Neuronal stem cell (in vitro differentiated cells): ENCODE results near the gene MDM2.

ENCODE experiments used
- DNase-seq: peaks from one replicate; pipeline ENCODE4 v3.0.0-alpha.2; 2013; ENCODE audit warnings: low spot score
- H2AFZ ChIP-seq: one replicate; pipeline ENCODE4 v1.6.1; 2013; ENCODE audit warnings: mild to moderate bottlenecking, low read length, inconsistent platforms
- H2AK5ac ChIP-seq: 2 replicates; pipeline ENCODE4 v1.6.1; 2013; ENCODE audit warnings: low read depth, mild to moderate bottlenecking, inconsistent platforms, low read length, moderate library complexity, mixed read lengths
- H2BK120ac ChIP-seq: 2 replicates; pipeline ENCODE4 v1.6.1; 2013; ENCODE audit warnings: low read depth, mild to moderate bottlenecking, inconsistent platforms, low read length, moderate library complexity, mixed read lengths
- H2BK12ac ChIP-seq: one replicate; pipeline ENCODE4 v1.6.1; 2013; ENCODE audit warnings: low read length, inconsistent platforms
- H2BK15ac ChIP-seq: 2 replicates; pipeline ENCODE4 v1.6.1; 2013; ENCODE audit warnings: mild to moderate bottlenecking, low read length, inconsistent platforms, mixed read lengths
- H2BK5ac ChIP-seq: one replicate; pipeline ENCODE4 v1.6.1; 2013; ENCODE audit warnings: inconsistent platforms, mild to moderate bottlenecking, low read length, moderate library complexity
- H3K14ac ChIP-seq: one replicate; pipeline ENCODE4 v1.6.1; 2013; ENCODE audit warnings: low read length, inconsistent platforms
- H3K18ac ChIP-seq: 2 replicates; pipeline ENCODE4 v1.6.1; 2013; ENCODE audit warnings: low read length, inconsistent platforms
- H3K23ac ChIP-seq: 2 replicates; pipeline ENCODE4 v1.6.1; 2013; ENCODE audit warnings: low read depth, mild to moderate bottlenecking, mixed read lengths, low read length, inconsistent platforms; ENCODE audit not compliant: poor library complexity
- H3K27ac ChIP-seq: replicated peaks from 3 replicates; pipeline ENCODE4 v1.5.1; 2013; ENCODE audit warnings: low read length, inconsistent platforms
- H3K27me3 ChIP-seq, 3 experiments: 2 replicates each; pipeline ENCODE4 v1.6.1; 2013; ENCODE audit warnings: low read length in 3 of 3, mild to moderate bottlenecking in 2 of 3, inconsistent platforms in 1 of 3, low read depth in 1 of 3, mixed read lengths in 1 of 3, moderate library complexity in 1 of 3; ENCODE audit not compliant: control insufficient read depth in 3 of 3, insufficient read depth in 3 of 3
- H3K36me3 ChIP-seq, 2 donors: replicated peaks in 1 of 2; 2 replicates each; pipeline ENCODE4 v1.6.1; 2013; ENCODE audit warnings: low read length in 2 of 2; ENCODE audit not compliant: control insufficient read depth in 2 of 2, insufficient read depth in 2 of 2
- H3K4ac ChIP-seq: 2 replicates; pipeline ENCODE4 v1.6.1; 2013; ENCODE audit warnings: inconsistent platforms, mild to moderate bottlenecking, low read length, moderate library complexity
- H3K4me1 ChIP-seq, 2 donors: 1 replicate in 1 of 2; 2 replicates in 1 of 2; pipeline ENCODE4 v1.6.1; 2013; ENCODE audit warnings: low read length in 2 of 2, low read depth in 1 of 2; ENCODE audit not compliant: control insufficient read depth in 2 of 2, insufficient read depth in 1 of 2
- H3K4me2 ChIP-seq: one replicate; pipeline ENCODE4 v1.6.1; 2013; ENCODE audit warnings: mild to moderate bottlenecking, low read length, inconsistent platforms; ENCODE audit not compliant: insufficient read depth, poor library complexity, severe bottlenecking
- H3K4me3 ChIP-seq, 2 donors: 2 replicates each; pipeline ENCODE4 v1.5.1; 2013; ENCODE audit warnings: low read length in 2 of 2, mild to moderate bottlenecking in 2 of 2, inconsistent platforms in 1 of 2, moderate library complexity in 1 of 2
- H3K79me1 ChIP-seq: one replicate; pipeline ENCODE4 v1.6.1; 2013; ENCODE audit warnings: low read depth, mild to moderate bottlenecking, inconsistent platforms, low read length, moderate library complexity
- H3K9ac ChIP-seq: one replicate; pipeline ENCODE4 v1.6.1; 2013; ENCODE audit warnings: mild to moderate bottlenecking, low read depth, low read length, inconsistent platforms; ENCODE audit not compliant: poor library complexity
- H3K9me3 ChIP-seq, 2 donors: replicated peaks in 1 of 2; 2 replicates each; pipeline versions ENCODE3 to v1.6.1; 2013; ENCODE audit warnings: low read length in 2 of 2, mild to moderate bottlenecking in 2 of 2, inconsistent platforms in 1 of 2, low read depth in 1 of 2, mixed read lengths in 1 of 2, moderate library complexity in 1 of 2; ENCODE audit not compliant: control insufficient read depth in 2 of 2, insufficient read depth in 1 of 2
- H4K8ac ChIP-seq: one replicate; pipeline ENCODE4 v1.6.1; 2013; ENCODE audit warnings: low read depth, mild to moderate bottlenecking, inconsistent platforms, low read length, moderate library complexity
- H4K91ac ChIP-seq: one replicate; pipeline ENCODE4 v1.6.1; 2013; ENCODE audit warnings: low read length, low read depth, mild to moderate bottlenecking, inconsistent platforms; ENCODE audit not compliant: poor library complexity
- WGBS, 2 donors: extraction: QIAGEN DNeasy Blood & Tissue Kit; methylation state at CpG; one replicate each; pipeline ENCODE4 v1.1.7; 2013; ENCODE audit warnings: missing lambda C conversion rate in 2 of 2, mixed read lengths in 1 of 2; ENCODE audit not compliant: insufficient read length in 2 of 2, insufficient replicate concordance in 1 of 2; ENCODE audit errors: extremely low coverage in 2 of 2; 5-methylcytosine and 5-hydroxymethylcytosine counted together

Gene MDM2

DNA sequence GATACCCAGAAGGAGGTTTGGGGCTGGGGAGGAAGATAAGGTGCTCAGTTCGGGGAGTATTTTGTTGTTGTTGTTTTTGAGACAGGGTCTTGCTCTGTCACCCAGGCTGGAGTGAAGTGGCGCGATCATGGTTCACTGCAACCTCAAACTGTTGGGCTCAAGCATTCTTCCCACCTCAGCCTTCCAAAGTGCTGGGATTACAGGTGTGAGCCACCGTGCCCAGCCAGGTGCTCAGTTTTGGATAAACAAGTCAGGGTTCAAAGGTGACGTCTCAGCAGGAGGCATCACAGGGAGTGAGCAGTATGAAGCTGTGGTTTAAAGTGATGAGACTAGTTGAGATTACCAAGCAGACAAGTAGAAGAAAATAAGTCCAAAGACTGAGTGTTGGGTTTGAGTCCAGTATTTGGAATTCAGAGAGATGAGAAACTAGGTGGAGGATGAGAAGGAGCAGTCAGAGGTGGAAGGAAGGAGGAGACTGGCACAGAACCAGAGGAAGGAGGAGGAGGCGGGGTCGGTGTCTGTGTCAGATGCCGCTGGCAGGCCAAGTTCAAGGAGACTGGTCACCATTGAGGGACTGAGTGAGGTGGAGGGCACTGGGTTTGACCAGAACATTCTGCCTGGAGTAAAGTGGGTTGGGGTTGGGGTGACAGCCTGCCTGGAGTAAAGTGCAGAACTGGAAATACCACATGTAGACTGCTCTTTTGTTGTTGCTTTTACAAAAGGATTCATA, 45.9 kb upstream of the MDM2 start:
- Histone ChIP-seq H2BK15ac (no peak overlapping the region), H3K27me3 (no peaks in the 10 kb centered on the region), H3K23ac (no peak overlapping the region), H2AK5ac (no peak overlapping the region), H4K8ac (no peak overlapping the region), H2BK12ac (no peak overlapping the region), H3K14ac (no peak overlapping the region), H2BK120ac (no peak overlapping the region), H3K4me3 (no peak overlapping the region), H3K18ac (no peak overlapping the region), H3K27ac (no peak overlapping the region), H4K91ac (no peak overlapping the region), H3K4me1 (no peaks in the 10 kb centered on the region), H3K4ac (no peak overlapping the region), H2BK5ac (no peak overlapping the region), H3K79me1 (no peaks in the 10 kb centered on the region), H3K4me2 (no peak overlapping the region), H3K9me3 (no peaks in the 10 kb centered on the region), H3K36me3 (peaks cover 9 to 75% of the 10 kb centered on the region in 2 donors), H2AFZ (no peak overlapping the region), H3K9ac (peak overlapping the region; percentile 12)
- no peak for DNase-seq
- no CpG with 5 or more reads among the region's 8 CpGs for WGBS, 2 donors

DNA sequence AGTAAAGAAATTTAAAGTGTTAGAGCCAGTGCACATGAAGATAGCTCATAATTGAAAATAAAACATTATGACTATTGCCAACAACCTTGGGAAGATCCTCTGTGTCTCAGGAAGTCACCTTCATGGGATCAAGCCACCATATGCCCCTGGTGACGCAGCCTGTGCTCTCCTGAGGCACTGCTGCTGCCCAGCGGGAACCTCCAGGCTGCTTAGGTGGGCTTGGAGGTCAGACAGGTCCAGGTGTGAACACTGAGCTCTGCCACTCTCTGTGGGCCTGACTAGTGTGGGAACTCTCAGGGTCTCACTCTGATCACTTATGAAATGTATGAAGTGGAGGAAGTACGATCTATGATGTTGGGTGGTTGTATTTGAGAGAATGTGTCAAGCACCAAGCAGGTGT, 45.3 kb upstream of the MDM2 start:
- no CpG with 5 or more reads among the region's 3 CpGs for WGBS, 2 donors
- peaks cover 9 to 72% of the 10 kb centered on the region in 2 donors for H3K36me3 ChIP-seq
- H3K23ac ChIP-seq, result no peak overlapping the region
- H3K4me1 ChIP-seq, result no peaks in the 10 kb centered on the region
- no peak overlapping the region for H4K91ac ChIP-seq
- H2AK5ac ChIP-seq, result no peak overlapping the region
- no peak overlapping the region for H2BK15ac ChIP-seq
- no peak overlapping the region for H3K14ac ChIP-seq
- H3K4me3 ChIP-seq, result peak overlapping the region in 1 of 2 donors; percentile 19
- no peaks in the 10 kb centered on the region for H3K9me3 ChIP-seq
- no peak overlapping the region for H2BK12ac ChIP-seq
- no peaks in the 10 kb centered on the region for H3K27me3 ChIP-seq
- H3K27ac ChIP-seq, result no peak overlapping the region
- no peak overlapping the region for H3K4me2 ChIP-seq
- no peak overlapping the region for H2BK5ac ChIP-seq
- no peak overlapping the region for H3K4ac ChIP-seq
- no peak overlapping the region for H2BK120ac ChIP-seq
- H2AFZ ChIP-seq, result no peak overlapping the region
- H3K18ac ChIP-seq, result no peak overlapping the region
- no peak overlapping the region for H4K8ac ChIP-seq
- no peak overlapping the region for H3K9ac ChIP-seq
- no peak for DNase-seq
- no peaks in the 10 kb centered on the region for H3K79me1 ChIP-seq

DNA sequence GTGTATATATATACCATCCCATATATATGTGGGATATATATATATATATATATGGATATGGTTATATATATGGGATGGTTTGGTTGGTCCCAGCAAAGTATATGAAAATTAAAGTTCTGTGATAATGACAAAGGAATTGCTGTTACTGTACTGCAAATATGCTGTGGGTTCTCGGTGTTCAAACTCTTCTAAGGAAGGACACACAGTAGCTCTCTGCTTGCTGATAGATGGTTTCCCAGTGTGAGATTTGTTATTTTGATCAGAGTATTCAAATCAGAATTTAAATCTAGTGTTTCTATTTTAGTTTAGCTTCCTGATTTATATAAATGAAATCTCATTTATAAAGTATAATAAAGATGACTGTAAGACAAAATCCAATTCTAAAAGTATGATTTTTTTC, 42.3 kb upstream of the MDM2 start:
- Histone ChIP-seq H3K79me1 (no peaks in the 10 kb centered on the region), H2AK5ac (no peak overlapping the region), H3K23ac (no peak overlapping the region), H4K91ac (no peak overlapping the region), H3K4me2 (no peak overlapping the region), H2AFZ (no peak overlapping the region), H3K4me1 (no peaks in the 10 kb centered on the region), H2BK120ac (no peak overlapping the region), H4K8ac (no peak overlapping the region), H3K27me3 (no peaks in the 10 kb centered on the region), H3K9ac (no peak overlapping the region), H3K36me3 (peaks cover 9 to 53% of the 10 kb centered on the region in 2 donors), H3K14ac (no peak overlapping the region), H2BK5ac (no peak overlapping the region), H2BK12ac (no peak overlapping the region), H3K9me3 (no peaks in the 10 kb centered on the region), H3K18ac (no peak overlapping the region), H2BK15ac (no peak overlapping the region), H3K27ac (no peak overlapping the region), H3K4ac (no peak overlapping the region), H3K4me3 (no peak overlapping the region)
- no peak for DNase-seq
- no CpG with 5 or more reads among the region's 1 CpG for WGBS, 2 donors

DNA sequence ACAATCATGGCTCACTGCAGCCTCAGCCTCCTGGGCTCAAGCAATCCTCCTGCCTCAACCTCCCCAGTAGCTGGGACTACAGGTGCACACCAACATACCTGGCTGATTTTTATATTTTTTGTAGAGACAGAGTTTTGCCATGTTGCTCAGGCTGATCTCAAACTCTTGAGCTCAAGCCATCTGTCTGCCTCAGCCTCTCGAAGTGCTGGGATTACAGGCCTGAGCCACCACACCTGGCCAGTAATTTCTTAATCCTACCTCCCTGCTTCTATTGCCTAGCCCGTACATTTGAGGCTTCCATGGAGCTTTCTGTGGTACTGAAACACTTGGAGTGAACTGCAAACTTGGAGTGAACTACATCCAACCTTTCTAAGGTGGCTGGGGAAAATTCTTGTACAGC, 41.3 kb upstream of the MDM2 start:
- WGBS, 2 donors, result no CpG with 5 or more reads among the region's 2 CpGs
- Histone ChIP-seq H2BK120ac (no peak overlapping the region), H2BK12ac (no peak overlapping the region)

More for the DNA sequence above, 41.3 kb upstream of the MDM2 start:
- DNase-seq, result no peak
- Histone ChIP-seq H2AFZ (no peak overlapping the region), H4K8ac (no peak overlapping the region), H3K18ac (no peak overlapping the region), H3K36me3 (peaks cover 5 to 44% of the 10 kb centered on the region in 2 donors), H3K27ac (no peak overlapping the region), H3K9ac (no peak overlapping the region), H2AK5ac (no peak overlapping the region), H3K14ac (no peak overlapping the region), H3K27me3 (no peaks in the 10 kb centered on the region), H4K91ac (no peak overlapping the region), H3K23ac (no peak overlapping the region), H2BK15ac (no peak overlapping the region), H3K4me1 (no peaks in the 10 kb centered on the region), H3K4me3 (no peak overlapping the region), H3K9me3 (no peaks in the 10 kb centered on the region), H3K4ac (no peak overlapping the region), H3K4me2 (no peak overlapping the region), H3K79me1 (no peaks in the 10 kb centered on the region), H2BK5ac (no peak overlapping the region)
